GM23338 (cell line): ENCODE data around the gene HOXA9.

Experiments
- EZH2 ChIP-seq: fragments of 200-600 bp; sonication (generic); IDR thresholded peaks from one replicate; pipeline ENCODE4 v1.8.0; 2017; ENCODE audit warnings: antibody characterized with exemption, mild to moderate bottlenecking, low read depth; ENCODE audit not compliant: unreplicated experiment
- JUNB ChIP-seq: IDR thresholded peaks from one replicate; pipeline ENCODE4 v1.6.1; 2016; ENCODE audit warnings: antibody characterized with exemption; ENCODE audit not compliant: unreplicated experiment
- POLR2AphosphoS5 ChIP-seq: IDR thresholded peaks from 2 replicates; pipeline ENCODE4 v1.6.1; 2016; ENCODE audit warnings: antibody characterized with exemption, low read depth
- TF ChIP-seq, protein P1 (sequence below), 2 experiments: fragments of 200-600 bp in 1 of 2; sonication (generic) in 1 of 2; conservative IDR thresholded peaks; 2 replicates each; pipeline versions ENCODE4 v1.5.1 to v1.6.1; 2016 to 2017; ENCODE audit warnings: antibody characterized with exemption in 2 of 2, low read depth in 2 of 2, mild to moderate bottlenecking in 2 of 2, moderate library complexity in 1 of 2

DNA sequence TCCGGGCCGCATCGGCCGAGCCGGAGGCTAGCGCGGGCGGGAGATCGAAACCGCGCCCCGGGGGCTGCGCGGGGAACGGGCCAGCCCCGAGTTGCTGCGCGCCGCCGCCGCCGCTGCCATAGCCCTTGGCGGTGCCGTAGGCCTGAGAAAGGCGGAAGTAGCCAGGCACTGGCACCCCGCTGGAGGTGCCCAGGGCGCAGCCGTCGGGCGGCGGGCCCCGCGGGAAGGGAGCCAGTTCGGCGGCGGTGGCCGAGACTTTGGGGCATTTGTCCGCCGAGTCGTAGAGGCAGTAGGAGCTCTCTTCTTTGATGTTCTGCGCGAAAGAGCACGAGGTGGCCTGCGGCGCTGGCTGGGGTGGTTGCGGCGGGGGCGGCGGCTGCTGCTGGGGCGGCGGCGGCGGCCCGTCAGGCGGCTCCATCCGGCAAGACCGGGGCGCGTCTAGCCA is 8.2 kb upstream of the HOXA9 start:
- TF ChIP-seq POLR2AphosphoS5 (no peak), JUNB (no peak), EZH2 (peak; percentile 73)
- TF ChIP-seq, protein P1, sequence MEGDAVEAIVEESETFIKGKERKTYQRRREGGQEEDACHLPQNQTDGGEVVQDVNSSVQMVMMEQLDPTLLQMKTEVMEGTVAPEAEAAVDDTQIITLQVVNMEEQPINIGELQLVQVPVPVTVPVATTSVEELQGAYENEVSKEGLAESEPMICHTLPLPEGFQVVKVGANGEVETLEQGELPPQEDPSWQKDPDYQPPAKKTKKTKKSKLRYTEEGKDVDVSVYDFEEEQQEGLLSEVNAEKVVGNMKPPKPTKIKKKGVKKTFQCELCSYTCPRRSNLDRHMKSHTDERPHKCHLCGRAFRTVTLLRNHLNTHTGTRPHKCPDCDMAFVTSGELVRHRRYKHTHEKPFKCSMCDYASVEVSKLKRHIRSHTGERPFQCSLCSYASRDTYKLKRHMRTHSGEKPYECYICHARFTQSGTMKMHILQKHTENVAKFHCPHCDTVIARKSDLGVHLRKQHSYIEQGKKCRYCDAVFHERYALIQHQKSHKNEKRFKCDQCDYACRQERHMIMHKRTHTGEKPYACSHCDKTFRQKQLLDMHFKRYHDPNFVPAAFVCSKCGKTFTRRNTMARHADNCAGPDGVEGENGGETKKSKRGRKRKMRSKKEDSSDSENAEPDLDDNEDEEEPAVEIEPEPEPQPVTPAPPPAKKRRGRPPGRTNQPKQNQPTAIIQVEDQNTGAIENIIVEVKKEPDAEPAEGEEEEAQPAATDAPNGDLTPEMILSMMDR (conservative IDR thresholded peaks at IDR 0.05; ENCODE audit: low read depth in 2 of 2), result no peak
